NCI-H1436 (cell line): Measurements from ENCODE around the gene MAGI2.

Experiments
- DNase-seq: peaks from one replicate; lab custom pipeline; 2025; lab: John Stamatoyannopoulos, UW

Gene MAGI2

DNA sequence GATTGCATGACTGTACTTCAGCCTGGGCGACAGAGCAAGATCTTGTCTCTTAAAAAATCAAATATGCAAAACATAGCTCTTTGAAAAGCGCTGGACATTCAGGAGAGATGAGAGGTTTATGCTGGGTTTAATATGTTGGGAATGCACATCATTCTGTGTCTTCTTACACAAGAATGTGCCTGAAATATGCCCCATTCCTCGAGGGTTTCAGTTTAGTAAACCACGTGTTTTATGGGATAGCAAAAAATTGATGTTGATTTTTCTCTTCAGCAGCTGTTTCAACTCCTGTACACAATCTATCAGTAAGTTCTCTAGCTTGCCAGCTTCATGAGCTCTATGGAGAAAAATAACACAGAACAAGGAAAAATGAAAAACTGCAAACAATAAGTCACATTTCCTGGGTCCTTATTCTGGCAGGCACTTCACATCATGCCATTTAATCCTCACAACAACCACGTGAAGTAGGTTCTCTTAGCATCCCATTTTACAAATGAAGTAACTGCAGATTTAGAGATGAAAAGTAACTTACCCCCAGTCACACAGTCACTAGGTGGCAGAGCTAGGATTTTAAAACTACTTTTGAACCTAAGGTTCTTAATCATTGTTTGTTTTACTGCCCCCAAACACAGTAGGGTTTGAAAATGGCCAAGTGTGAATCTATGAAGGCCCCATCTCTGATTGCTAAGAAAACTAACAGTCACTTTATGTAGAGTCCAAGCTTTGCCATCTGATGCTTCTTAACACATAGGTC lies 1231.3 kb downstream of the MAGI2 start:
- no peak for DNase-seq

DNA sequence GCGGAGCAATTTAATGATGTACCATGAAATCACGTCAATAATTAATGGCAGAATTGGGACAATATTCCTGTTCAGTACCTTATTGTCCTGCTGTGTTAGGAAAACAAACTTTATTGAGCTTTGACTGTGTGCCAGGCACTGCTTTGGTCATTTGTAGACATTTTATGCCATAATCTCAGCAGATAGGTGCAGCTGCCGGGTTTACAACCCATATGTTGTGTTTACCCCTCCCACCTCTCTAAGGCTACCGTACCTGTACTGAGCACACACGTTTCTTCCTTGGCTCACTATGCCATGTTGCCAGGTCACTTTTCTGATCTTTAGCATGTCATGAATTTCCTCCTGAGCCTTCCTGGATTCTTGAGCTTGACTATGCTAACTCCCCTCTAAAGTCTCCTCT lies 1232.7 kb downstream of the MAGI2 start:
- DNase-seq = no peak

DNA sequence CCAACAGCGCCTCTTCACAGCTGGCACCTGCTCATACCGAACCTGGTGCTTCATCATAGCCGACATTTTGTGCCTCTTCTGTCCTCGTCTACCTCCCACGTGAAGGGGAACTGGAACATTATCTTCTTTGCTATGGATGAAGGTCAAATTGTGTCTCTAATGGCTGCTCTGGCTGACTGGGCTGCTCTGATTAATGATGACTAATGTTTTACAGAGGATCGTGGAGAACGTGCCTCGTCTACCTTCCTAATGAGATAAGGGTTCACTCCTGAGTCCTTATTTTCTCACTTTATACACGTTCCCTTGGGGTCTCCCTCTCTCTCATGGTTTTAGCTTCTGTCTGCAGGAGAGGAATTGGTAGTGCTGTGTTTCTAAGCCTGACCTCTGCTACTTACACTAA lies 1234.6 kb downstream of the MAGI2 start:
- DNase-seq = no peak

DNA sequence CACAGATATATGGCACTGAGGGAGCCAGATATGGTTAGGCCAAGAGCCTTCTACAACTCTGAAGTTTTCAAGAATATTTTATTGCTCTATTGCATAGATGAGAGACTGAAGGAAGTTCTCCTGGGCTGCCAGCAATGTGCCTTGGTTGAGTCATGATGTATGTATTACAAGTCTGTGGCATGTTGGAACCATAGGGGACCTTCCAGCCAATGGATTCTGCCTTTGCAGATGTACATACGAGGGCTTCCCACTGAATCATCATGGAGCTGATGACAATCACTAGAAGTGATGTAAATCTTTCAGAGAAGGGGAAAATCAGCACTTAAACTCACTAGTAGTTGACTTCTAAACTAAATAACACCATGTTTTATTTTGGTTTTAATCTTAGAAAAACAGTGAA lies 1235.4 kb downstream of the MAGI2 start:
- DNase-seq = no peak

DNA sequence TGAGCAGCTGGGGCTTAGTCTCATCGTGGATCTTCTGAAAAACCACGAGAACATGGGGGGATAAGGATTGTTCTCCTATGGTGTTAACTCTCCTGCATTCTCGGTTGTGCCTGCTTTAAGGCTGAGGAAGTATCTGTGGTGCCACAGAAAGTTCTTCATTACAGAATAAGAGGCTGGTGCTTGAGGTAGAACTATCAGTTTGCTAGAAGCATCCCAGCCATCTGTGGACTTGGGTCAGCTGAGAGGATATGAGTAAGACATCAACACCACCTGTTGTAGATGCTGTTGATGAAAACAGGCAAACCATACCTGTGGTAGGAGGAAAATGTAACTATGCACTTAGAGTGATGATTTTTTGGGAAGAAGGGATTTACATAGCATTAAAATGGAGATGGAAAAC lies 1238.3 kb downstream of the MAGI2 start:
- DNase-seq = no peak

GRCh38 chr7:78213402-78213801 lies 1240.1 kb downstream of the MAGI2 start:
- no peak for DNase-seq

DNA sequence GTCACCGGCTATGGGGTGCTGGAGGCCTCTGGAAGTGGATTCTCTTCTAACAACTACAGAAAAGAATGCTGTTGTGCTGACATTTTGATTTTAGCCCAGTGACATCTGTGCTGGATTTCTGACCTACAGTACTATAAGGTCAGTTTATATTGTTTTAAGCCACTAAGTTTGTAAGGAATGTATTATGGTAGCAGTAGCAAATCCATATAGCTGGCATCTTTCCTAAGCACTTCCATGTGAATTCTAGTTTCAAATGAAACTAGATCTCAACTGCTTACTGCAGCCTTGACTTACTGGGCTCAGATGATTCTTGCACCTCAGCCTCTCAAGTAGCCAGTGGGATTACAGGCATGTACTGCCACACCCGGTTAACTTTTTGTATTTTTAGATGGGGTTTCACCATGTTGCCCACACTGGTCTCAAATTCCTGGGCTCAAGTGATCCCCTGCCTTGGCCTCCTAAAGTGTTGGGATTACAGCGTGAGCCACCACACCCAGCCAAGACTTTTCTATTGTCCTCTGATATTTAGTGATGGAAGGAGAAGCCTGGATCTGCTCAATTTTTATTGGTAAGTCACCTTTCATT lies 1240.9 kb downstream of the MAGI2 start:
- no peak for DNase-seq

DNA sequence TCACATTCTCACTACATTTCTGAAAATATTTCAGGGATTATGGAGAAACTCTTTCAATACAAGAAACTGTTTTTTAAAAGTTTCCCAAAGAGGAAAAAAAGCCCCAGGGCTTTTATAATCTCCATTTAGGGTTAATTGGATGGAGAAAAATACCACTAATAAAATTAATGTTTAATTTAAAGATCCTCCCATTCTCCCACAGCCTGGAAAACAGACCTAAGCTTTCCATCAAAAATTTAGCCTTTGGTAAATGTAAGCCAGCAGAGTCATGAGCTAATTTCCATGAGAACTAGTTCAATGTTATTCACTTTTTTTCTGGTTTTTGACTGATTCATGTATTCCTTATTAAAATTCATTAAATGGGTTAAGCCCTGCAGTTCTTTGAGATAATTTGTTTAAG lies 1246.2 kb downstream of the MAGI2 start:
- no peak for DNase-seq

- DNase-seq = no peak
Measured at GRCh38 chr7:78206769-78207168, 1246.7 kb downstream of the MAGI2 start.

DNA sequence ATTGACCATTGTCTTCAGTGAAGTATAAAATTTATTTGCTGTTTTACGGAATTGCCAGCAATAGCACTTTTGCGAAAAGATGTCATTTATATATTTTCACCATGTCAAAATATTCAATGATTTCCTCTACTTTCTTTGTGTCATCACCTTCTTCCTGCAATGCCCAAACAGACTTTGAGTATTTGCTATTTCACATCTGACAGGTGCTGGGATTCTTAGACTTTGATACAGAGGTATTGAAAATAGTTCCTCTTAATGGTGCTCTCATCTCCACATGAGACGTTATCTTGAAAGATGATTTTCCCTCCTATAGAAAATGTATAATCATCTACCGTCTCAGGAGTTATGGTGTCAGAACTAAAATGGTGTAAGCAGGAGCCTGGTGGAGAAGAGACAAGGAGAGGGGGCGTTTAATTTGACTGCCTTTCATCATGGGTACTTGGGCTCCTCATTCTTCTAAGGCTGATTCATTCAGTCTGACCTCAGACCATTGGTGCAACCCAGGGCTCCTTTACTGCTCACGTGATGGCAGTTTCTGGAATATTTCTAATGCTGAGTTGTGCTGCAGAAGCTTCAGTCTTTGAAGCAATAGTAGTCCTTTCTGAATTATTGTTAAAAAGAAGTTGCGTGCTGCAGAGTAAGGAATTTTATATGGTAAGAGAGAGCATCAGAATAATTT lies 1250.3 kb downstream of the MAGI2 start:
- DNase-seq = no peak

DNA sequence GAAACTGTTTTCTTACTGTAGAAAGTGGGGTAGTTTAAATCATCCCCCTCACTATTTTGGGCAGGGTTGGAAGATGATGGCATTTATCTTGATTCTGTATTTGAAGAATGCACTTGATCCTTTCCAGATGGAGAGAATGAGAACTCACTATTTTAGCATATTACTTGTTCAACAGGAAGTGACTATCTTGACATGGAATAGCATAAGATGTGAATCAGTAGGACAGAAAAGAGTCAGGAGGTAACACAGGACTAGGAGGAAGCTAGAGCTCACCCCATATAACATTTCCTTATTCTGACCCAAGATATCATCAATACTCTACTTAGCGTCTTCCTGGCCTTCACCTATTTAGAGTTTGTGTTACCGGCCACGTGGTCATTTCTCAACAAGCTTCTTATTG lies 1254.7 kb downstream of the MAGI2 start:
- no peak for DNase-seq

DNA sequence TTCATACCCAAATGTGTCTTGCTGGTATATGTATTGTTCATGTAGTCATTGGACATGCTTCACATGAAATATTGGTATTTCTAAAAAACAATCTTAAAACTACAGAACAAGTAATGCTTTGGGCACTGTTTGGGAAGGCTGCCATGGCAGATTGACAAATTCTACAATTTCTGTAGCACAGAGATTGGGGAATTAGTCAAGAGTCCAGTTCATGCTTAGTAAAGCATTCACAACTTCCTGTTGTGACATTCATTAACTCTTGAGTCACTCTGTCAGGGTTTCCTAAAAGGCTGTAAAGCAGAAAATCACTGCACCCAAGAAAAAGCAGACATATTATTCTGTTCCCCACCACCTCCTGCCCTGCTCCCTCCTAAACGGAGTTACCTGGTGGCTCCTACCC lies 1256.0 kb downstream of the MAGI2 start:
- DNase-seq = no peak

- no peak for DNase-seq
Measured at GRCh38 chr7:78195281-78195680, 1258.2 kb downstream of the MAGI2 start.

DNA sequence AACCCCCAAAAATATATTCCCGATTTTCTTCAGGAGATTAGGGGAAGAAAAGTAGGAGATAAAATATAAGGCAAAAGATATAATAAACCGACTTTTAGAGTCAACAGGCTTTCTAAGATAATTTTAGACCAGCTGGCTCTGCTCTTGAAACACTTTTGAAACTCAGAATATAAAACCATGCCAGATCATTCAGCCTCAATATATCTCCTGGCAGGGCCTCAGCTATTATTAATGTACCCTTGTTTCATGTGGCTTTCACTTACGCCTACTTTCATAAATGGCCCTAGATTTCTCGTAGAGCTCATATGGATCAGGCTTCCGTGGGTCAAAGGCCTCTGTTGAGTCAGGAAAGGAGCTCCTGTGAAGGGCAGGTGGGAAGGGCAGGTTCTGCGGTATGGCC lies 1258.9 kb downstream of the MAGI2 start:
- DNase-seq = no peak

DNA sequence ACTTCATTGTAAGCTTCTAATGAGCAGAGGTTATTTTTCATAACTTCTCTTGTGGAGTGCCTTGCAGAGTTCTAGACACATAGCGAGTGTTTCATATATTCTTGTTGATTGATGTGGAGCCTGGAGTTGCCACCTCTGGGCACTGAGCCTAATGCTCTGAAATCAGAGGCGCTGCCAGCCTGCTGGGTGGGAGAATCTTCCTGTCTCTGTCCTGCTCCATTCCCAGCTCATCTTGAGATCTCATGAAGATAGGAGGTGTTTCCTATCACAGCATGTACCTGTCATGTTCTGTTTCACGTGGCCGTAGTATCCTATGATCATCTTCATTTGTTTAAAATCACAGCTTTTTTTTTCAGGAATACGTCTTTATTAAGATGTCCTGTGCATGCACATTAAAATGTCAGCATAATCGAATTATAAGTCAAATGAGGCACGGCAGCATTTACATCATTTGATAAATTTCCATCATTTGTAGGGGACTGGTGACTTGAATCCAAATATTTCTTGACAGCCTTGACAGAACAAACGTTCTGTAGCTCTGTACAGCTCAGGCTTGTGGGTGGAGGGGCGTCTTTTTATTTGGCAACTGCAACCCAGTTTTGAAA lies 1261.9 kb downstream of the MAGI2 start:
- no peak for DNase-seq

- no peak for DNase-seq
Measured at GRCh38 chr7:78189762-78190161, 1263.7 kb downstream of the MAGI2 start.

- no peak for DNase-seq
Measured at GRCh38 chr7:78185149-78185745, 1268.2 kb downstream of the MAGI2 start.

- no peak for DNase-seq
Measured at GRCh38 chr7:78184299-78184698, 1269.2 kb downstream of the MAGI2 start.

GRCh38 chr7:78179827-78180477 lies 1273.5 kb downstream of the MAGI2 start:
- DNase-seq = no peak

- DNase-seq = no peak
Measured at GRCh38 chr7:78179211-78179610, 1274.3 kb downstream of the MAGI2 start.

DNA sequence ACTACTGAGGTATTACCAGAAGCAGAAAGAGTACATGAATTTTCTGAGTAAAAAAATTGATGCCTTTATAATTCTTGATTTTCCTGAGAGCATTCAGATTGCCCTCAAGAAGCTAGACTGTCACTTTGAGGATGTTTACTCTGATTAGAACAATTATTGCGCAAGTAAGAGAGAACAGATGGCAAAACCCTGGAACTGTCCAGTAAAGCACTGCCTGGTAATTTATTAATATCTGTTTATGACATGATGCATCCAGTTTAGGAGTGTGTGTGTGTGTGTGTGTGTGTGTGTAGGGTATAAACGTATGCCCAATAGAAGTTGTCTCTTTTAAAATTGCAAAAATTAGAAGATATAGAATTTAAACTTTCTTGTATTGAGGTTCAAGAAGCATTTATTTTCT lies 1275.1 kb downstream of the MAGI2 start:
- no peak for DNase-seq

DNA sequence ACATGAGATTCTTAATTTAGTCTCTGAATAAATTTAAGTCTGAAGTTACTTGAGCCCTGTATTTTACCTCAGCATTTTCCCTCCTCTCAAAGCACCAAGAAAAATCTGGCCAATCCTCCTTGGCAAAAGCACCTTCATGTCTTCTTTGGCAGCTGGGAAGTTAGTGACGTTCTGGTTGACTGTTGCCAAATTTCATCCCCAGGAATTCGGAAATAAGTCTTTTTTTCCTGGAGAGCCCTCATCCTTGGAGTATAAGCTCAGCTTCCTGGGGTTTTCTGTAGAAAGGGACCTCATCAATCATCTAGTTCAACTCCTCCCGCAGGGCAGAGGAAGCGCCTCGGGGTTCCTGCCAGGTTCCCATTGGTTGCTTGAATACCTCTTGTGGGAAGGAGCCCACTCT lies 1277.3 kb downstream of the MAGI2 start:
- no peak for DNase-seq
